ENCODE results near the gene IQSEC1.

DNA sequence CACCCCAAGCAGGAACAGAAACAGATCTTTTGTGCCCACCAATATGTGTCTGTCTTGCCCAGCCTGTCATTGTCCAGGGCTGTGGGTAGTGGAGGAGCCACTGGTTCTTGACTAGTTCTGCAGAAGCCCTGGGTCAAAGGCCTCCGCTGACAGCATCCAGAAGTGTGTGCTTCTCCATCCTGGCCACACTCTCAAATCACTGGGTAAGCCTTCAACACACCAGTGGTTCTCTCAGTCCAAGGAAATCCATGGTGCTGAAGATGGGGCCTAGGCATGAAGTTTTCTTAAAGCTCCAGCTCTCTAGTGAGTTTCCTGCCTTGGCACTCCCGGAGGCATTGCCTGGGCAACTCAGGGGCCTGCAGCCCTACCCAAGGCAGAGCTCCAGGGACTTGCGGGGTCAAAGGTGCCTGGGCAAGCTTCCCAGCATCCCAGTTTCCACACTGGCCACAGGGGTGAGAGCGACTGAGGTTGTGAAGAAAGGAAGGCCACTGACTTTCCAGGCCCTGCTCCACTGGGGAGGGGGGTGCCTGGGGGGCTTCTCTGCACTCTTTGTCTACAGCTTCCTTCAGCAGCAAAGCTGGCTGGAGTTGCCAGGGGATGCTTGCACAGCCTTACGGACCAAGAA is 193.9 kb downstream of the IQSEC1 start:
- TF ChIP-seq USF1 (IDR thresholded peaks at IDR 0.05) (no peak), MAX (IDR thresholded peaks at IDR 0.05) (no peak), EP300 (IDR thresholded peaks at IDR 0.05; ENCODE audit: borderline replicate concordance) (no peak), EGR1 (IDR thresholded peaks at IDR 0.05) (no peak), TEAD4 (IDR thresholded peaks at IDR 0.05) (no peak), FOXM1 (IDR thresholded peaks at IDR 0.05; ENCODE audit: borderline replicate concordance, low read depth) (no peak), YY1 (IDR thresholded peaks at IDR 0.05; ENCODE audit: low read depth) (no peak), RAD21 (IDR thresholded peaks at IDR 0.05; ENCODE audit: low read depth) (no peak), CEBPB (IDR thresholded peaks at IDR 0.05) (no peak), ZBTB7A (IDR thresholded peaks at IDR 0.05; ENCODE audit: low read depth) (no peak), NFIC (IDR thresholded peaks at IDR 0.05) (no peak), CREB1 (IDR thresholded peaks at IDR 0.05; ENCODE audit: low read depth) (no peak), TAF1 (IDR thresholded peaks at IDR 0.05; ENCODE audit: low read depth) (no peak)
- TF ChIP-seq, protein P1, sequence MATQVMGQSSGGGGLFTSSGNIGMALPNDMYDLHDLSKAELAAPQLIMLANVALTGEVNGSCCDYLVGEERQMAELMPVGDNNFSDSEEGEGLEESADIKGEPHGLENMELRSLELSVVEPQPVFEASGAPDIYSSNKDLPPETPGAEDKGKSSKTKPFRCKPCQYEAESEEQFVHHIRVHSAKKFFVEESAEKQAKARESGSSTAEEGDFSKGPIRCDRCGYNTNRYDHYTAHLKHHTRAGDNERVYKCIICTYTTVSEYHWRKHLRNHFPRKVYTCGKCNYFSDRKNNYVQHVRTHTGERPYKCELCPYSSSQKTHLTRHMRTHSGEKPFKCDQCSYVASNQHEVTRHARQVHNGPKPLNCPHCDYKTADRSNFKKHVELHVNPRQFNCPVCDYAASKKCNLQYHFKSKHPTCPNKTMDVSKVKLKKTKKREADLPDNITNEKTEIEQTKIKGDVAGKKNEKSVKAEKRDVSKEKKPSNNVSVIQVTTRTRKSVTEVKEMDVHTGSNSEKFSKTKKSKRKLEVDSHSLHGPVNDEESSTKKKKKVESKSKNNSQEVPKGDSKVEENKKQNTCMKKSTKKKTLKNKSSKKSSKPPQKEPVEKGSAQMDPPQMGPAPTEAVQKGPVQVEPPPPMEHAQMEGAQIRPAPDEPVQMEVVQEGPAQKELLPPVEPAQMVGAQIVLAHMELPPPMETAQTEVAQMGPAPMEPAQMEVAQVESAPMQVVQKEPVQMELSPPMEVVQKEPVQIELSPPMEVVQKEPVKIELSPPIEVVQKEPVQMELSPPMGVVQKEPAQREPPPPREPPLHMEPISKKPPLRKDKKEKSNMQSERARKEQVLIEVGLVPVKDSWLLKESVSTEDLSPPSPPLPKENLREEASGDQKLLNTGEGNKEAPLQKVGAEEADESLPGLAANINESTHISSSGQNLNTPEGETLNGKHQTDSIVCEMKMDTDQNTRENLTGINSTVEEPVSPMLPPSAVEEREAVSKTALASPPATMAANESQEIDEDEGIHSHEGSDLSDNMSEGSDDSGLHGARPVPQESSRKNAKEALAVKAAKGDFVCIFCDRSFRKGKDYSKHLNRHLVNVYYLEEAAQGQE (IDR thresholded peaks at IDR 0.05; ENCODE audit: low read depth) = peak; percentile 78

All from Ishikawa (cell line).